Lung (tissue), 12 donors: ENCODE measurements around the gene CIRBP. TPM values are rescaled to one million over a fixed set of nuclear protein-coding genes. Genes with fewer than 3 reads are reported as not detected.

Source experiments
- ATAC-seq: fragments of 200-7000 bp; cut with Tn5 transposase; one replicate; pipeline ENCODE4 v1.9.1; 2020; ENCODE audit warnings: moderate number of reproducible peaks; ENCODE audit not compliant: insufficient read depth, low FRiP score
- DNase-seq, 3 donors: peaks; one replicate each; pipeline ENCODE4 v3.0.0-alpha.2; 2013 to 2017
- H3K27ac ChIP-seq, 2 donors: one replicate each; pipeline ENCODE4 v1.5.1; 2013; ENCODE audit warnings: mild to moderate bottlenecking in 2 of 2, moderate library complexity in 2 of 2, control low read depth in 1 of 2, inconsistent platforms in 1 of 2, low read depth in 1 of 2, low read length in 1 of 2
- H3K27me3 ChIP-seq, 3 donors: one replicate each; pipeline ENCODE4 v1.5.1; 2013; ENCODE audit warnings: low read length in 2 of 3; ENCODE audit not compliant: control insufficient read depth in 3 of 3, insufficient read depth in 3 of 3
- H3K36me3 ChIP-seq, 4 donors: one replicate each; pipeline ENCODE4 v1.5.1; 2013; ENCODE audit warnings: low read length in 4 of 4, mild to moderate bottlenecking in 1 of 4, moderate library complexity in 1 of 4; ENCODE audit not compliant: control insufficient read depth in 4 of 4, insufficient read depth in 4 of 4
- H3K4me1 ChIP-seq, 5 donors: one replicate each; pipeline ENCODE4 v1.5.1; 2013; ENCODE audit warnings: low read length in 5 of 5, mild to moderate bottlenecking in 2 of 5, moderate library complexity in 1 of 5; ENCODE audit not compliant: control insufficient read depth in 5 of 5, insufficient read depth in 5 of 5
- H3K4me3 ChIP-seq: one replicate; pipeline ENCODE4 v1.5.1; 2013; ENCODE audit warnings: mild to moderate bottlenecking, control low read depth, moderate library complexity
- H3K9ac ChIP-seq, 2 donors: one replicate each; pipeline ENCODE4 v1.5.1; 2013; ENCODE audit warnings: low read length in 2 of 2, control low read depth in 1 of 2; ENCODE audit not compliant: insufficient read depth in 1 of 2
- H3K9me3 ChIP-seq, 4 donors: one replicate each; pipeline ENCODE4 v1.5.1; 2013; ENCODE audit warnings: low read length in 3 of 4, mild to moderate bottlenecking in 1 of 4, moderate library complexity in 1 of 4; ENCODE audit not compliant: control insufficient read depth in 4 of 4, insufficient read depth in 3 of 4
- WGBS, 2 donors: extraction: QIAGEN DNeasy Blood & Tissue Kit; methylation state at CpG; one replicate each; pipeline ENCODE4 v1.1.7; 2013; 5-methylcytosine and 5-hydroxymethylcytosine counted together
- polyA plus RNA-seq, 2 donors: library from polyadenylated mRNA; stranded (reverse); fragments of 200-250 nt; gene quantifications; one replicate each; pipeline ENCODE4 v1.2.1, GENCODE V29; 2013
- total RNA-seq, 2 donors: library from RNA; depleted of rRNA in 1 of 2; stranded (reverse); fragments of >200 nt in 1 of 2; gene quantifications; one replicate each; pipeline ENCODE4 v1.2.1, GENCODE V29; 2014 to 2021
- TF ChIP-seq, protein P1 (sequence below): IDR thresholded peaks from 2 replicates; pipeline ENCODE4 v1.5.1; 2012; ENCODE audit warnings: mild to moderate bottlenecking; ENCODE audit errors: control extremely low read depth, extremely low read depth
- donor health status: control.
- donor health status: control.
- donor health status: Bipolar disorder and iron deficiency.
- donor health status: healthy.
- donor health status: DM: yes; HTN: yes; CAD: no.

The CIRBP gene
- total and polyA plus RNA-seq, 4 donors = 313 to 488 (median 439) TPM

DNA sequence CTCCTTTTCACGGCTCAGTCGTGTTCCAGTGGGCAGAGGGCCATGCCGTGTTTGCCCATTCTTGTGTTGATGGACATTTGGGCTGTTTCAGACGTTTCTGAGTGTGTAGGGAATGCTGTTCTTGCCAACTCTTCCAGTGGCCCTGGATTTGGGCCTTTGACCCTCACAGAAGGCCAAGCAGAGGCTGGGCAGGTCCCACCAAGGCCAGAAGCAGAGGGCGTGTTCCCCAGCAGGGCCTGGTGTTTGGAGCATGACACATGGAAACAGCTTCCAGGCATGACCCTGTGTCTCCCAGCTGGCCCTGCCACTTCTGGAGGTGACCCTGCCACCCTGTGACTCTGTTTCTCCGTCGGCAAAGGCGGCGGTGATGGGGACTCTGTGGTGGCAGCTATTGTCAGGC lies 52.4 kb downstream of the CIRBP start:
- ATAC-seq (no peak), DNase-seq (no peak)
- H3K36me3 ChIP-seq = no peaks in the 10 kb centered on the region
- H3K4me3 ChIP-seq = no peak overlapping the region
- TF ChIP-seq, protein P1, sequence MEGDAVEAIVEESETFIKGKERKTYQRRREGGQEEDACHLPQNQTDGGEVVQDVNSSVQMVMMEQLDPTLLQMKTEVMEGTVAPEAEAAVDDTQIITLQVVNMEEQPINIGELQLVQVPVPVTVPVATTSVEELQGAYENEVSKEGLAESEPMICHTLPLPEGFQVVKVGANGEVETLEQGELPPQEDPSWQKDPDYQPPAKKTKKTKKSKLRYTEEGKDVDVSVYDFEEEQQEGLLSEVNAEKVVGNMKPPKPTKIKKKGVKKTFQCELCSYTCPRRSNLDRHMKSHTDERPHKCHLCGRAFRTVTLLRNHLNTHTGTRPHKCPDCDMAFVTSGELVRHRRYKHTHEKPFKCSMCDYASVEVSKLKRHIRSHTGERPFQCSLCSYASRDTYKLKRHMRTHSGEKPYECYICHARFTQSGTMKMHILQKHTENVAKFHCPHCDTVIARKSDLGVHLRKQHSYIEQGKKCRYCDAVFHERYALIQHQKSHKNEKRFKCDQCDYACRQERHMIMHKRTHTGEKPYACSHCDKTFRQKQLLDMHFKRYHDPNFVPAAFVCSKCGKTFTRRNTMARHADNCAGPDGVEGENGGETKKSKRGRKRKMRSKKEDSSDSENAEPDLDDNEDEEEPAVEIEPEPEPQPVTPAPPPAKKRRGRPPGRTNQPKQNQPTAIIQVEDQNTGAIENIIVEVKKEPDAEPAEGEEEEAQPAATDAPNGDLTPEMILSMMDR = no peak
- peaks cover 0 to 2% (median 0%) of the 10 kb centered on the region in 4 donors for H3K9me3 ChIP-seq
- no peak overlapping the region for H3K27ac ChIP-seq
- no peak overlapping the region for H3K9ac ChIP-seq
- 84 to 92% methylated on average over 9 of the region's 9 CpGs for WGBS, 2 donors
- H3K4me1 ChIP-seq = peaks cover 0 to 14% (median 0%) of the 10 kb centered on the region in 5 donors
- H3K27me3 ChIP-seq = peaks cover 0 to 23% (median 13%) of the 10 kb centered on the region in 3 donors

DNA sequence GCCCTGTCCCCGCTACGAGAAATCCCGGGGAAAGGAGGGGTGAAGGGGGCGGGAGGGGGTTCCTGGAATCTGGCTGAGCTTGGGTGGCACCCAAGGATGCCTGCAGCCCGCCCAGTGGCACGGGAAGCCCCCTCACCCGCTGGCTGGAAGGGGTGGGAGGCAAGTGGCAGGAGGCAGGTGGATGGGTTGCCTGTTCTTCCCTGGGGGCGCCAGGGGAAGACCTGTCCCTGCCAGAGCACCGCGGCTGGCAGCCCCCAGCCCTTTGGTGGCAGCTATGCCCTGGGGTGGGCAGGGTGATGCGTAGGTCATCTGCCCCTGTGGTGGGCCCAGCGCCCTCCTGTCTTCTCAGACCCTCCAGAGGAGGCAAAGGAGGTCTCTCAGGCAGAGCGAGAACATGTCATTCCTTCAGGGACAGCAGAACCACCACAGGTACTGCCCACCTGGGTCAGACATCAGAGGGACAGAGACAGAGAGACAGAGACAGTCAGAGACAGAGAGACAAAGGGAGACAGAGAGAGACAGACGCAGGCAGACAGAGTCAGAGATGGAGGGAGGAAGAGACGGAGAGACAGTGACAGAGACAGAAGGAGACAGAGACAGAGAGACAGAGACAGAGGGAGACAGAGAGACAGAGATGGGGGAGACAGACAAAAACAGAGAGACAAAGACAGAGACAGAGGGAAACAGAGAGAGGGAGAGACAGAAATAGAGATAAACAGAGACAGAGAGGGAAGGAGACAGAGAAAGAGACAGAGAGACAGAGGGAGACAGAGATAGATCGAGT lies 53.3 kb downstream of the CIRBP start:
- TF ChIP-seq, protein P1 = no peak
- Histone ChIP-seq H3K36me3 (no peaks in the 10 kb centered on the region), H3K9me3 (peaks cover 0 to 2% (median 0%) of the 10 kb centered on the region in 4 donors), H3K27ac (no peak overlapping the region), H3K9ac (no peak overlapping the region), H3K4me1 (peaks cover 0 to 14% (median 0%) of the 10 kb centered on the region in 5 donors), H3K27me3 (peaks cover 0 to 17% (median 10%) of the 10 kb centered on the region in 3 donors), H3K4me3 (no peak overlapping the region)
- DNase-seq (no peak), ATAC-seq (no peak)
- WGBS, 2 donors = 87 to 93% methylated on average over 16 of the region's 16 CpGs

GRCh38 chr19:1324249-1324805 lies 55.2 kb downstream of the CIRBP start:
- ATAC-seq = no peak
- Histone ChIP-seq H3K4me1 (peaks cover 0 to 7% (median 0%) of the 10 kb centered on the region in 5 donors), H3K9ac (no peak overlapping the region), H3K4me3 (no peak overlapping the region), H3K27me3 (peaks cover 0 to 4% (median 3%) of the 10 kb centered on the region in 3 donors), H3K9me3 (no peaks in the 10 kb centered on the region), H3K27ac (no peak overlapping the region), H3K36me3 (no peaks in the 10 kb centered on the region)
- WGBS, 2 donors = 68 to 77% methylated on average over 12 of the region's 12 CpGs
- no peak for DNase-seq
- TF ChIP-seq, protein P1 = no peak

Other genes starting within 250 kb of the CIRBP start
- gene TMEM259, start 248.2 kb upstream of the CIRBP start, total RNA-seq = 100 to 1,000 TPM in 1 of 2 donors, 10 to 100 TPM in 1; 61.1 to 195 TPM
- 100 to 1,000 TPM; 194 to 262 TPM for gene TMEM259, start 248.2 kb upstream of the CIRBP start, polyA plus RNA-seq
- gene RNU6-2, start 247.8 kb upstream of the CIRBP start, total RNA-seq = not detected
- gene RNU6-2, start 247.8 kb upstream of the CIRBP start, polyA plus RNA-seq = not detected
- 100 to 1,000 TPM; 161 to 236 TPM for gene CNN2, start 242.7 kb upstream of the CIRBP start, total RNA-seq
- gene CNN2, start 242.7 kb upstream of the CIRBP start, polyA plus RNA-seq = 100 to 1,000 TPM; 162 to 198 TPM
- 10 to 100 TPM; 20.1 to 50.0 TPM for gene ABCA7, start 229.2 kb upstream of the CIRBP start, total RNA-seq
- gene ABCA7, start 229.2 kb upstream of the CIRBP start, polyA plus RNA-seq = 10 to 100 TPM; 33.5 to 54.4 TPM
- gene ARHGAP45, start 202.2 kb upstream of the CIRBP start, total RNA-seq = 10 to 100 TPM; 23.8 to 86.4 TPM
- gene ARHGAP45, start 202.2 kb upstream of the CIRBP start, polyA plus RNA-seq = 100 to 1,000 TPM in 1 of 2 donors, 10 to 100 TPM in 1; 75.4 to 117 TPM
- 100 to 1,000 TPM in 1 of 2 donors, 10 to 100 TPM in 1; 78.4 to 188 TPM for gene POLR2E, start 174.0 kb upstream of the CIRBP start, total RNA-seq
- gene POLR2E, start 174.0 kb upstream of the CIRBP start, polyA plus RNA-seq = 100 to 1,000 TPM; 120 to 196 TPM
- gene GPX4, start 165.3 kb upstream of the CIRBP start, total RNA-seq = 100 to 1,000 TPM in 1 of 2 donors, 10 to 100 TPM in 1; 91.6 to 365 TPM
- 1,000 to 10,000 TPM in 1 of 2 donors, 100 to 1,000 TPM in 1; 566 to 1,031 TPM for gene GPX4, start 165.3 kb upstream of the CIRBP start, polyA plus RNA-seq
- gene SBNO2, start 95.1 kb upstream of the CIRBP start, total RNA-seq = 100 to 1,000 TPM in 1 of 2 donors, 10 to 100 TPM in 1; 45.6 to 128 TPM
- gene SBNO2, start 95.1 kb upstream of the CIRBP start, polyA plus RNA-seq = 100 to 1,000 TPM in 1 of 2 donors, 10 to 100 TPM in 1; 63.3 to 155 TPM
- gene STK11, start 63.6 kb upstream of the CIRBP start, total RNA-seq = 10 to 100 TPM; 51.0 to 58.3 TPM
- gene STK11, start 63.6 kb upstream of the CIRBP start, polyA plus RNA-seq = 10 to 100 TPM; 43.1 to 59.8 TPM
- under 1 TPM; 0.23 to 0.83 TPM for gene CBARP, start 31.3 kb upstream of the CIRBP start, total RNA-seq
- gene CBARP, start 31.3 kb upstream of the CIRBP start, polyA plus RNA-seq = under 1 TPM; 0.41 to 0.77 TPM
- 100 to 1,000 TPM in 1 of 2 donors, 10 to 100 TPM in 1; 27.1 to 217 TPM for gene ATP5F1D, start 27.6 kb upstream of the CIRBP start, total RNA-seq
- 100 to 1,000 TPM; 157 to 266 TPM for gene ATP5F1D, start 27.6 kb upstream of the CIRBP start, polyA plus RNA-seq
- 100 to 1,000 TPM in 1 of 2 donors, 10 to 100 TPM in 1; 39.7 to 185 TPM for gene MIDN, start 20.7 kb upstream of the CIRBP start, total RNA-seq
- gene MIDN, start 20.7 kb upstream of the CIRBP start, polyA plus RNA-seq = 10 to 100 TPM; 49.3 to 68.0 TPM
- 10 to 100 TPM; 17.5 to 66.5 TPM for gene FAM174C, start 6.2 kb downstream of the CIRBP start, total RNA-seq
- gene FAM174C, start 6.2 kb downstream of the CIRBP start, polyA plus RNA-seq = 10 to 100 TPM; 72.3 to 89.3 TPM
- gene EFNA2, start 16.5 kb downstream of the CIRBP start, total RNA-seq = under 1 TPM in 1 of 2 donors, not detected in 1; 0.37 TPM
- not detected for gene EFNA2, start 16.5 kb downstream of the CIRBP start, polyA plus RNA-seq
- 100 to 1,000 TPM in 1 of 2 donors, 10 to 100 TPM in 1; 33.4 to 114 TPM for gene NDUFS7, start 114.6 kb downstream of the CIRBP start, total RNA-seq
- gene NDUFS7, start 114.6 kb downstream of the CIRBP start, polyA plus RNA-seq = 100 to 1,000 TPM; 103 to 133 TPM
- 1 to 10 TPM; 7.1 to 8.6 TPM for gene GAMT, start 132.2 kb downstream of the CIRBP start, total RNA-seq
- 1 to 10 TPM; 2.9 to 7.6 TPM for gene GAMT, start 132.2 kb downstream of the CIRBP start, polyA plus RNA-seq
- 100 to 1,000 TPM in 1 of 2 donors, 10 to 100 TPM in 1; 61.4 to 125 TPM for gene DAZAP1, start 138.3 kb downstream of the CIRBP start, total RNA-seq
- 10 to 100 TPM; 77.3 to 82.8 TPM for gene DAZAP1, start 138.3 kb downstream of the CIRBP start, polyA plus RNA-seq
- 1,000 to 10,000 TPM in 1 of 2 donors, 100 to 1,000 TPM in 1; 574 to 1,157 TPM for gene RPS15, start 169.1 kb downstream of the CIRBP start, total RNA-seq
- 1,000 to 10,000 TPM; 2,710 to 2,993 TPM for gene RPS15, start 169.1 kb downstream of the CIRBP start, polyA plus RNA-seq
- gene APC2, start 180.8 kb downstream of the CIRBP start, total RNA-seq = under 1 TPM; 0.15 to 0.37 TPM
- under 1 TPM; 0.01 to 0.04 TPM for gene APC2, start 180.8 kb downstream of the CIRBP start, polyA plus RNA-seq
- gene C19orf25, start 209.9 kb downstream of the CIRBP start, total RNA-seq = 10 to 100 TPM; 24.1 to 35.8 TPM
- 10 to 100 TPM; 33.3 to 42.6 TPM for gene C19orf25, start 209.9 kb downstream of the CIRBP start, polyA plus RNA-seq
- gene PCSK4, start 221.0 kb downstream of the CIRBP start, total RNA-seq = 1 to 10 TPM; 7.1 to 7.9 TPM
- 1 to 10 TPM; 2.3 to 3.7 TPM for gene PCSK4, start 221.0 kb downstream of the CIRBP start, polyA plus RNA-seq
- gene REEP6, start 221.8 kb downstream of the CIRBP start, total RNA-seq = 1 to 10 TPM; 3.0 to 6.8 TPM
- 1 to 10 TPM; 2.5 to 7.6 TPM for gene REEP6, start 221.8 kb downstream of the CIRBP start, polyA plus RNA-seq
- 1 to 10 TPM in 1 of 2 donors, under 1 TPM in 1; 0.97 to 2.8 TPM for gene ADAMTSL5, start 243.7 kb downstream of the CIRBP start, total RNA-seq
- gene ADAMTSL5, start 243.7 kb downstream of the CIRBP start, polyA plus RNA-seq = 1 to 10 TPM; 1.4 to 1.5 TPM